ENCODE measurements around the gene LRRC31. TPM values are rescaled to one million over a fixed set of nuclear protein-coding genes. Genes with fewer than 3 reads are reported as not detected.

The LRRC31 gene
- total and polyA plus RNA-seq, 4 donors = 0.53 to 5.3 (median 1.7) TPM

GRCh38 chr3:169886671-169887070, 16.9 kb upstream of the LRRC31 start (continued):
- peak; percentile 37 for TF ChIP-seq ZBTB33 (IDR thresholded peaks at IDR 0.05)
- no peak for TF ChIP-seq NR2F2 (IDR thresholded peaks at IDR 0.05)
- TF ChIP-seq EGR1 (IDR thresholded peaks at IDR 0.05; ENCODE audit: low read depth in 2 of 2) = no peak
- no peak for TF ChIP-seq FOXA1 (IDR thresholded peaks at IDR 0.05)
- TF ChIP-seq GABPA (IDR thresholded peaks at IDR 0.05 in 1 of 2, conservative IDR thresholded peaks at IDR 0.05 in 1 of 2) = no peak

GRCh38 chr3:169880576-169881250, 11.0 kb upstream of the LRRC31 start:
- no peaks in the 10 kb centered on the region for H3K9me3 ChIP-seq (ENCODE audit: control insufficient read depth in 4 of 4, low read length in 3 of 4)
- no peak for DNase-seq (ENCODE audit: low spot score)
- H3K27ac ChIP-seq (ENCODE audit: low read depth in 1 of 2, low read length in 2 of 2) = no peak overlapping the region
- peaks cover 0 to 8% (median 0%) of the 10 kb centered on the region in 4 donors for H3K4me1 ChIP-seq (ENCODE audit: control insufficient read depth in 4 of 4, insufficient read depth in 4 of 4, low read length in 3 of 4)
- no peak overlapping the region for H3K4me3 ChIP-seq (ENCODE audit: low read depth in 1 of 3, low read length in 3 of 3)
- 71% methylated on average over 4 of the region's 4 CpGs for WGBS
- H3K27me3 ChIP-seq (ENCODE audit: control insufficient read depth in 4 of 4, insufficient read depth in 4 of 4, low read length in 3 of 4) = no peaks in the 10 kb centered on the region
- no peak overlapping the region for H3K9ac ChIP-seq (ENCODE audit: low read depth in 1 of 2, low read length in 2 of 2)
- TF ChIP-seq GABPA (IDR thresholded peaks at IDR 0.05 in 1 of 2, conservative IDR thresholded peaks at IDR 0.05 in 1 of 2) = no peak
- H3K36me3 ChIP-seq (ENCODE audit: control insufficient read depth in 4 of 4, insufficient read depth in 3 of 4, low read depth in 1 of 4, low read length in 3 of 4) = no peaks in the 10 kb centered on the region

GRCh38 chr3:169879845-169880575, 10.3 kb upstream of the LRRC31 start:
- WGBS = 87% methylated on average over 3 of the region's 3 CpGs
- no peaks in the 10 kb centered on the region for H3K27me3 ChIP-seq (ENCODE audit: control insufficient read depth in 4 of 4, insufficient read depth in 4 of 4, low read length in 3 of 4)
- H3K36me3 ChIP-seq (ENCODE audit: control insufficient read depth in 4 of 4, insufficient read depth in 3 of 4, low read depth in 1 of 4, low read length in 3 of 4) = no peaks in the 10 kb centered on the region
- TF ChIP-seq SP1 (IDR thresholded peaks at IDR 0.05) = no peak
- TF ChIP-seq REST (IDR thresholded peaks at IDR 0.05) = no peak
- H3K9ac ChIP-seq (ENCODE audit: low read depth in 1 of 2, low read length in 2 of 2) = no peak overlapping the region
- no peak for DNase-seq (ENCODE audit: low spot score)
- no peak overlapping the region for H3K4me3 ChIP-seq (ENCODE audit: low read depth in 1 of 3, low read length in 3 of 3)
- H3K9me3 ChIP-seq (ENCODE audit: control insufficient read depth in 4 of 4, low read length in 3 of 4) = no peaks in the 10 kb centered on the region
- peaks cover 0 to 8% (median 0%) of the 10 kb centered on the region in 4 donors for H3K4me1 ChIP-seq (ENCODE audit: control insufficient read depth in 4 of 4, insufficient read depth in 4 of 4, low read length in 3 of 4)
- H3K27ac ChIP-seq (ENCODE audit: low read depth in 1 of 2, low read length in 2 of 2) = no peak overlapping the region
